Inferior parietal cortex (tissue), 1 donor: ENCODE data around the gene KLHDC10.
"Not testable (repeated sequence)": the region's sequence is repeated elsewhere in the genome, so short reads cannot be mapped to it uniquely, and the experiment has no call there.

Experiments
- DNase-seq: peaks from one replicate; pipeline ENCODE4 v3.0.0-alpha.2; 2016; ENCODE audit errors: extremely low spot score

Gene KLHDC10

DNA sequence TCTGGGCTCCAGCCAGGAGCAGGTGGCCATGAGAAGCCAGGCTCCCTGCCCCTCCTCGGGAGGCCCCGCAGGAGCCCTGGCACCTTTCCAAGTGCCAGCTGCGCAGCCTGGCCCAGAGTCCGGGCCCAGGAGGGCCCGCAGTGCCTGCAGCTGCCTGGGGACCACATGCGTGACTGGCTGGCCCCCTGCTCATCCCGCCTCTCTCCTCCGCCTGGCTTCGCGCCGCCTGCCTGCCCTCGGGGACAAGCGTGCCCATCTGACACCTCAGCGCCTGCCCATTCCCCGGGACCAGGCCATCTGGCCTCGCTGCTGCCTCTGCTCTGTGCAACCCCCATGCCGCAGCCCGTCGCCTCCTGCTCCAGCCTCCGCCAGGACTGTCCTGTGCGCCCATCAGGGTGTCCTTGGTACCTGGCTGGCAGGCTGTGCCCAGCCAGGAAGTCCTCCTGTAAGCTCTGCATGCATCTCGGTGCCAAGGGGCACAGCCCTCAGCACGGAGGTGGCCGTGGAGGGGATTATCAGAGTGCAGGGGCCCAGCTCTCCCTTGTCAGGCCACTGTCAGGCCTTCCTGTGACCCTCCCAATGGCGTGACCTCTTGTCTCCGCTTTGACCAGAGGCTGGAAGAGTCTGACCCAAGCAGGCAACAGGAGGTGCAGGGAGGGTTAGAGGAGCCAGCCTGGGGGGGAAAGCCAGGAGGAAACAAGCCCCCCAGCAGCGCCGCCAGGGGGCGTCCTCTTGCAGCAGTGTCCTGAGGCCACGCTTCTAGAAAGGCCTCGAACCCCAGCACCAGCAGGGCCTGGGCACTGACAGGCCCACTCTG, 84.4 kb downstream of the KLHDC10 start:
- DNase-seq = no peak

DNA sequence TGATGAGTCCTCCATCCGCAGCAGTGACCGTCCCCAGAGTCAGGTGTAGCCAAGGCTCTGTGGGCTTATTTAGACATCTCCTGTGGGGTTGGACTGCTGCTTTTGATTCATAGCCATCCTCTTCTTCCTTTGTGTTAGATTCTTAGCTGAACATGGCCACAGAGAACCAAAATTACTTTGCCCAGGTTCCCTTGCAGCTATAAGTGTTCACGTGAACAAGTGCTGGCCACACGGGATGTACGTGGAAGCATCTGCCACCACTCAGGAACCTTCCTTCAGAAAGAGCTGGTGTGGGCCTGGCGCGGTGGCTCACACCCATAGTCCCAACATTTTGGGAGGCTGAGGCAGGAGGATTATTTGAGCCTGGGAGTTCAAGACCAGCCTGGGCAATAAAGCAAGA, 85.8 kb downstream of the KLHDC10 start:
- DNase-seq = no peak

DNA sequence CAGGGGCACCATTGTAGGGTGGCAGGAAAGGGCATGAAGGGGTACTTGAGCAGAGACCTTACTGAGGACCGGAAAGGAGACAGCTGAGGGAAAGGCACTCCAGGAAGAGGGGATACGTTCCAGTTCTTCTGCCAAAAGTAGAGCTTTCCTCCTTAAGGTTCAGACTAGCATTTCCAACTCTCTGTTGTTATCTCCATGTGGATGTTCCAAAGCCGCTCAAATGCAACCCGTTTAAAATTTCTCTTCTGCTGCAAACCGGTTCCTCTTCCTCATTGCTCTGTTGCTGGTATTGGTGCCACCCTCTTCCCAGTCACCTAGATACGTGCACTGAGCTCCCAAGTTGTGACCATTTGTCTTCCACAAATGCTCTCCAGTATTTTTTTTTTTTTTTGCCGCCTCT, 87.4 kb downstream of the KLHDC10 start:
- no peak for DNase-seq

DNA sequence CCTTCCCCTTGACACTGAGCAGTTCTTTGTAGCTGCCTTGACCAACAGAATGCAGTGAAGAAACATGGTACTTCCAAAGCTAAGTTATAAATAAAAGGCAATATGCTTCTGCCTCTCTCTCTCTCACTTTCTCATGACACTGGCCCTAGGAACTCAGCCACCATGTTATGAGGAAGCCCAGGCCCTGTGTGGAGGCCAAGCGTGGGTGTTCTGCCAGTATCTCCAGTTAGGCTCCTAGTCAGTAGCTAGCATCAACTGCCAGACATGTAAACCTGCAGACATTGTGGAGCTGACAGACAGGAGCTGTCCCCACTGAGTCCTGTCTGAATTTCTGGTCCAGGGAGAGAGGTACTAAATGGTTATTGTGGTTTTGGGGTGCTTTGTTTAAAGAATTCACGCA, 89.7 kb downstream of the KLHDC10 start:
- DNase-seq = no peak

DNA sequence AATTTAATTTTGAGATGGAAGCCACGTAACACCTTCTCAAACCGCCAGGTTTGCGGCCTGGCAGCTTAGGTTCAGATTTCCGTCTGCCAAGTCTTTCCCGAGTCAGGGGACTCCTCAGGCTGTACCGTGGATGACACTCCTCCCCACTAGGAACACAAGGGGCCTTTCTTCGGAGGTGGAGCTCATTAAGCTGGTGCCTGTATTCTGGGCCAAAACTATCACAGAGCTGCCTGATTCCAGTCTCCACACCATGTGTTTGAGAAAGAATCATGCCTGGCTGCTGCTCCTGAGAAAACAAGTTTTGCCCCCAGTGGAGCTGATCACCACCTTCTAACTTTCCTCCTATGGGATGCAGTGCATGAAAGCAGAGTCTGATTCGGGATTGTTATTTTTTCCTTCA, 90.1 kb downstream of the KLHDC10 start:
- no peak for DNase-seq

DNA sequence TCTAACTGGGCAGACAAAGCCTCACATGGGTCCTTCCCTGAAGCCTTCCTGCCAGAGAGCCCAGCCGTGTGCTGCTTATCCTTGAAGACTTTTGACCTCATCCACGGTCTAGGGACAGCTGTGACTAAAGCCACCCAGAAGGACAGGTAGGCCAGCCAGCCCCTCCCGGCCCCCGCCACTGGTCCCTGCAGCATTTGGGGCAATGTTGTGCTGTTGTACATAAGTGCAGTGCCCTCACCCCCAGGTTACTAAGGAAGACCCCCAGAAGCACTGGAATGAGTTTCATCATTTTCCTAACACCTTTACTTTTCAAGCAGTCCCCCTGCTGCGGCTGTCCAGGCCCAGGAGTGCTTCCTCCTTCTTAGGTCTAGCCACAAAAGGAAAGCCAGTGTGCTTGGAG, 91.9 kb downstream of the KLHDC10 start:
- no peak for DNase-seq

DNA sequence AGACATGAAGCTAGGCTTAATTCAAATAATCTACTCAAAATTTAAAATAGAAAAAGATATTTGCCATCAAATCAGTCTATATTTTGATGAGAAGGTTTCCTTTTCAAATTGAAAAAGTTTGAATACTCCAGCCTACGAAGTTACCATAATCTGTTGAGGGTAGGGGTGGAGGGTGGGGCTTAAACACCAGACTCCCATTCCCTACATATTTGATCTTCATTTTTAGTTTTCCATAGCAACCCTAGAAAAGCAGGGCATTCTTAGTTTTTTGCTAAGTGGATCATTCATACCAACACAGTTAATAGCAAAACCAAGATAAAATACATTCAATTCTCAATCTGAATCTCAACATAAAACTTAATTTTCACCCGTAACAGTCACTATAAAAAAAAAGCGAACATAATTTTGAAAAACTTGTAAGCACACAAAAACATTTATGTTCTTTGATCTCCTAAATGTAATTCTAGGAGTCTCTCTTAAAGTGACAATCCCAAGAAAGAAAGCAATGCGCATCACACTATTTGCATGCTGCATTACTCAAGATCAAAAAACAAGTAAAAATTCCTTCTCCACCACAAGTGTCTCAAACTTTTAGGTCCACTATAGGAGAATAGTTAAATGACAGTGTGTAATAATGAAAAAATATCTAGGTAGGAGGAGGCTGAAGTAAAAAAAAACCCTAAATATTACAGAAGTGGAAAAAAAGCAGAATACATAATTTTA, 104.1 kb downstream of the KLHDC10 start:
- no peak for DNase-seq

DNA sequence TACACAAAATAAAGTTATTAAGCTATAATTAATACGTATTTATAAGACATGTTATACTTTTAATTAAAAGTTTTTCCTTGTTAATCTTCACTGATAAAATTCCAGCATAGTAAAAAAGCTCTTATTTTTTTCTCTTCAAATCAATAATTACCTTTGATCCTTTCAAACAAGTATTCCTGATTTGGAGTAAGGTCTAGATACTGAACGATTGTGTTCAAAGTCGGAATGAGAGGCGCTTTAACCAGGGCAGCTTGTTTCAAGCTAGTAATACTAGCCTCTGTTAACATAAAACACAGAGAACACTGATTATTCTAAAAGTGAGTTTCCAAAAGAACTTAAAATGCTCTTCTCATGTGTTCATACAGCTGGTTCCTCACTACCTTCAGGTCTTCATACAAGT, 107.9 kb downstream of the KLHDC10 start:
- DNase-seq = no peak

DNA sequence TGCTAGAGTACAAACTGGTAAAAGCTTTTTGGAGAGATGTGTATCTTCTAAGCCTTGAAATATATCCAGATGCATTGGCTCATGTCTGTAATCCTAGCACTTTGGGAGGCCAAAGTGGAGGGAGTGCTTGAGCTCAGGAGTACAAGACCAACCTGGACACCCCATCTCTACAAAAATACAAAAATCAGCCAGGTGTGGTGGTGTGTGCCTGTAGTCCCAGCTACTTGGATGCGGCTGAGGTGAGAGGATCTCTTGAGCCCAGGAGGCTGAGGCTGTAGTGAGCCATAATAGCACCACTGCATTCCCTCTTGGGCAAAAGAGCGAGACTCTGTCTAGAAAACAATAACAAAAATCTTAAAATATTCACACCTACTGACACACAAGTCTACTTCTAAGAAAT, 109.3 kb downstream of the KLHDC10 start:
- no peak for DNase-seq

DNA sequence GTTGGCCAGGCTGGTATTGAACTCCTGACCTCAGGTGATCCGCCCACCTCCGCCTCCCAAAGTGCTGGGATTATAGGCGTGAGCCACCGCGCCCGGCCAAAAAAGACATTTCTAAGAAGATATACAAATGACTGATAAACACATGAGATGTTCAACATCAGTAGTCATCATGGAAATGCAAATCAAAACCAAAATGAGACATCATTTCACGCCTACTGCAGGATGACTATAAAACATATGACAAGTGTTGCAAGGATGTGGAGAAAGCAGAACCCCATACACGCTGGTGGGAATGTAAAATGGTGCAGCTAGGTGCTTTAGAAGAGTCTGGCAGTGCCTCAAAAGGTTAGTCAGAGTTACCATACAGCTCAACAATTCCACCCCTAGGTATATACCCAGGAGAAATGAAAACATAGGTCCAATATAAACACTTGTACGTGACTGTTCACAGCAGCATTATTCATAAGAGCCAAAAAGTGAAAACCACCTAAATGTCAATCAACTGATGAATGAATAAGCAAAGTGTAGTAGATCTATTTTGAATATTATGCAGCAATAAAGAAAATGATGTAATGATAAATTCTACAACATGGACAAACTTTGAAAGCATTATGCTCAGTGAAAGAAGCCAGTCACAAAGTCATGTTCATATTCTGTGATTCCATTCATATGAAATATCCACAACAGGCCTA, 110.4 kb downstream of the KLHDC10 start:
- DNase-seq = peak; percentile 8

DNA sequence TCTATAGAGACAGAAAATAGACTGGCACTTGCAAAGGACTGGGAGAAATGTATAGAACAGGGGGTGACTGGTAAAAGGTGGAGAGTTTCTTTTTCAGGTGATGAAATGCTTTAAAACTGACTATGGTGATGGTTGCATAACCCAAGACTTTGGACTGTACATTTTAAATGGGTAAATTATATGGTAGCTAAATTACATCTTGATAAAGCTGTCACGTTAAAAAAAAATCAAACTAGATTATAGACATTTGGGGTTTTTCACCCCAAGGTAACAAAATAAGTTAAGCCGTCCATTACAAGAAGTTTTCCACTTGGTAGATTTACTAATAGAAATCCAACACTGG, 110.9 kb downstream of the KLHDC10 start:
- DNase-seq = no peak

DNA sequence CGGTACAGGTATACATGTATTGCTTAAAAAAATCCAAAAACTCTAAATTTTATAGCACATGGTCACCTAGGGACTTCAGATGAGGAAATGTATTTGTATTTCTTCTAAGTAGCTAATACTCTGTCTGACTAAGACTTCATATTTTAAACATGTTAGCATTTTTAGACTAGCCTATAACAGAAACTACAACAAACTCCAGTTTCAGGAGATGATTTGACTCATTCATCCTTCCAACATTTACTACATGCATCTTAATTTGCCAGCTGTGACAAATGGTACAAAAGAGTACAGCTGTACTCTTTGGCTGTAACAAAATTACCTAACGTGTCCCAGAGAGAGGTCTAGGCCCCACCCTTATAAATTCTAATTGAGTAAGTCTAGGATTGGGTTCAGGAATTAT, 112.7 kb downstream of the KLHDC10 start:
- DNase-seq = no peak

DNA sequence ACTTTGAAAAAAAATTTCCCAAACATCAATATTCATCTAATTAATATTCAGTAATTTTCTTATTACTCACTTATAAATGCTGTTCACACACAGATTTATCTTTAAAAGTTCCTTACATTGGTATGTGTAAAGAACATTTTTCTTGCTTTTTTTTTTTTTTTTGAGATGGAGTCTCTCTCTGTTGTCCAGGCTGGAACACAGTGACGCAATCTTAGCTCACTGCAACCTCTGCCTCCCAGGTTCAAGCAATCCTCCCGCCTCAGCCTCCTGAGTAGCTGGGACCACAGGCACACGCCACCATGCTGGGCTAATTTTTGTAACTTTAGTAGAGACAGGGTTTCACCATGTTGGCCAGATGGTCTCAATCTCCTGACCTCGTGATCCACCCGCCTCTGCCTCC, 114.0 kb downstream of the KLHDC10 start:
- DNase-seq = not testable (repeated sequence)
